ENCODE measurements around the gene GKN1. TPM values are rescaled to one million over a fixed set of nuclear protein-coding genes. Genes with fewer than 3 reads are reported as not detected.

GKN1 gene
- total RNA-seq (2021) (not detected in 3 replicates), Bru-seq, nascent RNA (not detected)
- long read RNA-seq, experiment 1: 0 reads
- long read RNA-seq, experiment 2: 0 reads
- long read RNA-seq, experiment 3: 0 reads

- DNase-seq (ENCODE audit: low spot score) (no peak), ATAC-seq (no peak)
- POLR2A ChIA-PET: no interaction called here
- Mint-ChIP-seq H3K27me3 (ENCODE audit: low read depth) (peaks cover 3% of the 10 kb centered on the region), H3K27ac (no peak within 1 kb of the TSS), H3K9me3 (no peaks in the 10 kb centered on the region), H3K4me1 (no peaks in the 10 kb centered on the region), H3K4me3 (no peak within 1 kb of the TSS), H3K36me3 (no peaks in the 10 kb centered on the region)
- TF ChIP-seq JUN (CRISPR knock-in tag; IDR thresholded peaks at IDR 0.05) (no peak), SMAD3 (CRISPR knock-in tag; IDR thresholded peaks at IDR 0.05; ENCODE audit: borderline replicate concordance) (no peak), MLX (CRISPR knock-in tag; IDR thresholded peaks at IDR 0.05) (no peak), ATF3 (CRISPR knock-in tag; conservative IDR thresholded peaks at IDR 0.05) (no peak), ZNF512 (CRISPR knock-in tag; IDR thresholded peaks at IDR 0.05; ENCODE audit: borderline replicate concordance) (no peak), SOX15 (CRISPR knock-in tag; IDR thresholded peaks at IDR 0.05) (no peak), IRF2 (CRISPR knock-in tag; IDR thresholded peaks at IDR 0.05; ENCODE audit: borderline replicate concordance, low read depth) (no peak), ATF6 (CRISPR knock-in tag; IDR thresholded peaks at IDR 0.05) (no peak), CREM (CRISPR knock-in tag; IDR thresholded peaks at IDR 0.05) (no peak), ETV6 (CRISPR knock-in tag; IDR thresholded peaks at IDR 0.05) (no peak), E2F5 (CRISPR knock-in tag; IDR thresholded peaks at IDR 0.05) (no peak), PRRX2 (CRISPR knock-in tag; IDR thresholded peaks at IDR 0.05) (no peak), ERG (CRISPR knock-in tag; IDR thresholded peaks at IDR 0.05) (no peak), ZNF317 (CRISPR knock-in tag; IDR thresholded peaks at IDR 0.05; ENCODE audit: borderline replicate concordance, low read depth) (no peak), GRHL2 (CRISPR knock-in tag; IDR thresholded peaks at IDR 0.05; ENCODE audit: insufficient replicate concordance, severe bottlenecking) (no peak), JAZF1 (CRISPR knock-in tag; IDR thresholded peaks at IDR 0.05) (no peak), CTCF (IDR thresholded peaks at IDR 0.05) (no peak), ZBTB21 (CRISPR knock-in tag; IDR thresholded peaks at IDR 0.05; ENCODE audit: borderline replicate concordance) (no peak)
- CTCF ChIA-PET: interaction anchor here (0.9 to 1.4 kb wide), 2 partner anchors 30 to 47 kb away, joined by 3 read pairs; no protein-coding TSS in a partner anchor
These were observed at the start of gene GKN1 for GRCh38 chr2:68974251-68974650. GKN1 (plus strand) TSS chr2:68974636; CDS start chr2:68974678, 42 bp downstream.
